IPS-18c (cell line): ENCODE results near the gene IGF2BP3.
"Not testable (repeated sequence)": the region's sequence is repeated elsewhere in the genome, so short reads cannot be mapped to it uniquely, and the experiment has no call there.

ENCODE experiments used
- H3K4me3 ChIP-seq: 2 replicates; pipeline ENCODE4 v1.7.0; 2013; ENCODE audit warnings: low read depth, mild to moderate bottlenecking, low read length, moderate library complexity; ENCODE audit not compliant: insufficient read depth
- H3K9me3 ChIP-seq: one replicate; pipeline ENCODE4 v1.6.1; 2013; ENCODE audit warnings: mild to moderate bottlenecking, low read length, moderate library complexity; ENCODE audit not compliant: control insufficient read depth, insufficient read depth

Gene IGF2BP3

GRCh38 chr7:23338863-23339262 lies 131.4 kb downstream of the IGF2BP3 start:
- no peaks in the 10 kb centered on the region for H3K9me3 ChIP-seq
- H3K4me3 ChIP-seq, result no peak overlapping the region

- no peak overlapping the region for H3K4me3 ChIP-seq
- H3K9me3 ChIP-seq, result no peaks in the 10 kb centered on the region
These were observed 131.9 kb downstream of the IGF2BP3 start for GRCh38 chr7:23338439-23338838.

GRCh38 chr7:23337374-23337773 lies 132.9 kb downstream of the IGF2BP3 start:
- Histone ChIP-seq H3K9me3 (no peaks in the 10 kb centered on the region), H3K4me3 (no peak overlapping the region)

GRCh38 chr7:23336799-23337283 lies 133.4 kb downstream of the IGF2BP3 start:
- no peak overlapping the region for H3K4me3 ChIP-seq
- H3K9me3 ChIP-seq, result no peaks in the 10 kb centered on the region

- no peaks in the 10 kb centered on the region for H3K9me3 ChIP-seq
- no peak overlapping the region for H3K4me3 ChIP-seq
These were observed 134.2 kb downstream of the IGF2BP3 start for GRCh38 chr7:23336086-23336485.

- Histone ChIP-seq H3K9me3 (no peaks in the 10 kb centered on the region), H3K4me3 (no peak overlapping the region)
These were observed 134.7 kb downstream of the IGF2BP3 start for GRCh38 chr7:23335621-23336020.

GRCh38 chr7:23335136-23335535 lies 135.2 kb downstream of the IGF2BP3 start:
- Histone ChIP-seq H3K4me3 (no peak overlapping the region), H3K9me3 (no peaks in the 10 kb centered on the region)

GRCh38 chr7:23334482-23335056 lies 135.7 kb downstream of the IGF2BP3 start:
- H3K9me3 ChIP-seq, result no peaks in the 10 kb centered on the region
- no peak overlapping the region for H3K4me3 ChIP-seq

GRCh38 chr7:23333671-23334246 lies 136.5 kb downstream of the IGF2BP3 start:
- Histone ChIP-seq H3K9me3 (no peaks in the 10 kb centered on the region), H3K4me3 (no peak overlapping the region)

- no peaks in the 10 kb centered on the region for H3K9me3 ChIP-seq
These were observed 137.2 kb downstream of the IGF2BP3 start for GRCh38 chr7:23332910-23333612.

GRCh38 chr7:23332193-23332592 lies 138.1 kb downstream of the IGF2BP3 start:
- Histone ChIP-seq H3K4me3 (no peak overlapping the region), H3K9me3 (no peaks in the 10 kb centered on the region)

More at GRCh38 chr7:23332910-23333612, 137.2 kb downstream of the IGF2BP3 start:
- H3K4me3 ChIP-seq, result no peak overlapping the region

- H3K4me3 ChIP-seq, result no peak overlapping the region
- H3K9me3 ChIP-seq, result no peaks in the 10 kb centered on the region
These were observed 139.2 kb downstream of the IGF2BP3 start for GRCh38 chr7:23331132-23331531.

- Histone ChIP-seq H3K9me3 (no peaks in the 10 kb centered on the region), H3K4me3 (no peak overlapping the region)
These were observed 154.9 kb downstream of the IGF2BP3 start for GRCh38 chr7:23315366-23315765.

- H3K9me3 ChIP-seq, H3K4me3 ChIP-seq: not testable (repeated sequence)
These were observed 158.2 kb downstream of the IGF2BP3 start for GRCh38 chr7:23312141-23312540.

GRCh38 chr7:23308754-23309153 lies 161.5 kb downstream of the IGF2BP3 start:
- no peak overlapping the region for H3K4me3 ChIP-seq
- H3K9me3 ChIP-seq, result no peaks in the 10 kb centered on the region

- Histone ChIP-seq H3K4me3 (no peak overlapping the region), H3K9me3 (no peaks in the 10 kb centered on the region)
These were observed 163.3 kb downstream of the IGF2BP3 start for GRCh38 chr7:23306936-23307521.

GRCh38 chr7:23299770-23300300 lies 170.5 kb downstream of the IGF2BP3 start:
- Histone ChIP-seq H3K9me3 (peaks cover 2% of the 10 kb centered on the region), H3K4me3 (peak overlapping the region; percentile 88)
